GM12878 (cell line): ENCODE results near the gene PXDC1. TPM values are rescaled to one million over a fixed set of nuclear protein-coding genes. Genes with fewer than 3 reads are reported as not detected.

Source experiments
- ATAC-seq: fragments of 200-7000 bp; cut with Tn5 transposase; 3 replicates; pipeline ENCODE4 v1.9.1; 2020; ENCODE audit warnings: mild to moderate bottlenecking, moderate library complexity
- BruUV-seq: library from RNA; stranded (reverse); fragments of 400-500 nt; replicated peaks from 2 replicates; lab custom pipeline; 2021; lab: Mats Ljungman, UMichigan
- CTCF ChIA-PET: fragments of 300-600 bp; sonication (Branson Sonifier 250); formaldehyde crosslinking; extraction: SDS; loops from one replicate; lab custom pipeline; 2021; ENCODE audit warnings: inconsistent platforms; lab: Yijun Ruan, JAX
- POLR2A ChIA-PET: fragments of 350-600 bp; formaldehyde crosslinking; extraction: SDS; loops from one replicate; lab custom pipeline; 2021; ENCODE audit warnings: inconsistent platforms; lab: Charles Lee
- RAD21 ChIA-PET: fragments of 300-600 bp; sonication (Branson Sonifier 250); formaldehyde crosslinking; loops from one replicate; lab custom pipeline; 2023; ENCODE audit warnings: antibody characterized with exemption; ENCODE audit not compliant: unreplicated experiment; lab: Charles Lee
- SMC1A ChIA-PET: fragments of 300-600 bp; sonication (Branson Sonifier 250); formaldehyde crosslinking; loops from one replicate; lab custom pipeline; 2023; ENCODE audit not compliant: unreplicated experiment, uncharacterized antibody; lab: Charles Lee
- DNase-seq: peaks from one replicate; pipeline ENCODE4 v3.0.0-alpha.2; 2011; ENCODE audit warnings: low read depth, low spot score
- FAIRE-seq: peaks from 3 replicates; lab custom pipeline; 2011; peaks lifted over from hg19 to GRCh38; lab: Jason Lieb, UNC
- H2AFZ ChIP-seq: 2 replicates; pipeline ENCODE4 v1.6.0; 2011; ENCODE audit warnings: low read depth, low read length, control low read depth; ENCODE audit not compliant: control insufficient read depth
- H3K27ac ChIP-seq: 2 replicates; pipeline ENCODE4 v1.5.1; 2011; ENCODE audit warnings: control low read depth; ENCODE audit not compliant: control insufficient read depth, insufficient read depth
- H3K27me3 ChIP-seq, 2 experiments: replicated peaks in 1 of 2; 2 replicates each; pipeline versions ENCODE4 v1.6.0 to v1.6.1; 2011; ENCODE audit warnings: low read length in 1 of 2; ENCODE audit not compliant: control insufficient read depth in 2 of 2, insufficient read depth in 2 of 2
- H3K36me3 ChIP-seq, 2 experiments: 2 replicates each; pipeline ENCODE4 v1.5.1; 2011; ENCODE audit warnings: low read length in 1 of 2; ENCODE audit not compliant: control insufficient read depth in 2 of 2, insufficient read depth in 2 of 2
- H3K4me1 ChIP-seq: 2 replicates; pipeline ENCODE4 v1.6.1; 2011; ENCODE audit warnings: mild to moderate bottlenecking, low read length, moderate library complexity, mixed read lengths; ENCODE audit not compliant: control insufficient read depth, insufficient read depth
- H3K4me2 ChIP-seq: 2 replicates; pipeline ENCODE4 v1.6.0; 2011; ENCODE audit warnings: control low read depth; ENCODE audit not compliant: control insufficient read depth, insufficient read depth
- H3K4me3 ChIP-seq: fragments of 200-600 bp; sonication (generic); 2 replicates; pipeline ENCODE4 v1.5.1; 2016
- H3K79me2 ChIP-seq: 2 replicates; pipeline ENCODE4 v1.6.0; 2011; ENCODE audit warnings: low read length; ENCODE audit not compliant: control insufficient read depth, insufficient read depth
- H3K9ac ChIP-seq: 2 replicates; pipeline ENCODE4 v1.8.0; 2011; ENCODE audit warnings: low read length, control low read depth, mixed read lengths; ENCODE audit not compliant: control insufficient read depth, insufficient read depth
- H3K9me3 ChIP-seq: replicated peaks from 3 replicates; pipeline ENCODE4 v1.5.1; 2011; ENCODE audit warnings: mild to moderate bottlenecking, low read length; ENCODE audit not compliant: control insufficient read depth, insufficient read depth
- H4K20me1 ChIP-seq: 2 replicates; pipeline ENCODE4 v1.6.0; 2011; ENCODE audit not compliant: control insufficient read depth, insufficient read depth
- DPF2 ChIP-seq: fragments of 450-650 bp; IDR thresholded peaks from 2 replicates; pipeline ENCODE4 v1.6.1; 2017; ENCODE audit warnings: mild to moderate bottlenecking
- EED ChIP-seq: sonication (generic); IDR thresholded peaks from 2 replicates; pipeline ENCODE4 v1.6.1; 2016; ENCODE audit warnings: antibody characterized with exemption, low read depth
- EP300 ChIP-seq, 2 experiments: fragments of 150-350 bp in 1 of 2; IDR thresholded peaks; 2 replicates each; pipeline ENCODE4 v1.6.1; 2011 to 2012; ENCODE audit warnings: low read depth in 2 of 2, low read length in 2 of 2, borderline replicate concordance in 1 of 2, improper control_type of control experiment in 1 of 2, inconsistent platforms in 1 of 2; ENCODE audit not compliant: control insufficient read depth in 1 of 2
- EZH2 ChIP-seq: IDR thresholded peaks from 2 replicates; pipeline ENCODE4 v1.6.1; 2012; ENCODE audit warnings: low read depth, mild to moderate bottlenecking, control low read depth, inconsistent platforms, low read length, borderline replicate concordance; ENCODE audit not compliant: control insufficient read depth
- HDAC6 ChIP-seq: fragments of 200-600 bp; sonication (generic); IDR thresholded peaks from one replicate; pipeline ENCODE4 v1.8.0; 2017; ENCODE audit warnings: antibody characterized with exemption; ENCODE audit not compliant: unreplicated experiment
- IKZF2 ChIP-seq, 2 experiments: fragments of 450-650 bp; IDR thresholded peaks; 2 replicates each; pipeline ENCODE4 v1.6.1; 2017; ENCODE audit warnings: mild to moderate bottlenecking in 2 of 2, moderate library complexity in 2 of 2
- NR2C1 ChIP-seq: fragments of 450-650 bp; IDR thresholded peaks from 2 replicates; pipeline ENCODE4 v1.6.1; 2017; ENCODE audit warnings: antibody characterized with exemption, mild to moderate bottlenecking, moderate library complexity
- POLR2A ChIP-seq: IDR thresholded peaks from 2 replicates; pipeline ENCODE4 v1.6.1; 2011; ENCODE audit warnings: low read depth, mild to moderate bottlenecking, low read length
- RAD21 ChIP-seq: IDR thresholded peaks from 2 replicates; pipeline ENCODE4 v1.6.1; 2011; ENCODE audit warnings: mild to moderate bottlenecking, low read depth, low read length, moderate library complexity; ENCODE audit not compliant: insufficient read depth
- RUNX3 ChIP-seq: IDR thresholded peaks from 2 replicates; pipeline ENCODE4 v1.6.1; 2012; ENCODE audit warnings: low read length, inconsistent platforms
- SMAD1 ChIP-seq: fragments of 450-650 bp; IDR thresholded peaks from 2 replicates; pipeline ENCODE4 v1.6.1; 2018; ENCODE audit warnings: mild to moderate bottlenecking, low read depth; ENCODE audit not compliant: partially characterized antibody
- SMAD5 ChIP-seq: IDR thresholded peaks from 2 replicates; pipeline ENCODE4 v1.6.1; 2016; ENCODE audit warnings: antibody characterized with exemption, low read depth
- SREBF2 ChIP-seq: IDR thresholded peaks from 2 replicates; pipeline ENCODE4 v1.6.1; 2012; ENCODE audit warnings: mild to moderate bottlenecking, low read length
- SUPT20H ChIP-seq: IDR thresholded peaks from 2 replicates; pipeline ENCODE4 v1.6.1; 2011; ENCODE audit warnings: low read depth, mild to moderate bottlenecking, low read length, moderate library complexity, borderline replicate concordance; ENCODE audit not compliant: control insufficient read depth
- WGBS: methylation state at CpG from one replicate; pipeline ENCODE4 v1.1.6; 2016; ENCODE audit warnings: low lambda C conversion rate; ENCODE audit not compliant: insufficient replicate concordance, insufficient coverage; ENCODE audit errors: missing lambda C conversion rate; 5-methylcytosine and 5-hydroxymethylcytosine counted together
- in situ Hi-C: fragments of 300-500 bp; cut with MboI; formaldehyde crosslinking; loops from 9 replicates; pipeline ENCODE4 v1.14.3; 2018; ENCODE audit warnings: mixed read lengths
- intact Hi-C: fragments of 100-400 bp; cut with micrococcal nuclease; formaldehyde crosslinking; loops from one replicate; pipeline ENCODE4 v1.14.2; 2022; ENCODE audit not compliant: unreplicated experiment
- polyA plus RNA-seq, 11 experiments: library from polyadenylated mRNA; depleted of rRNA in 4 of 11; unstranded in 6 of 11; stranded (reverse) in 5 of 11; fragments of >200 nt; fragmentation: Nextera tagmentation in 4 of 11; fragmentation: Illumina TruSeq in 1 of 11; extraction: Ambion mirVana in 4 of 11; extraction: Trizol in 1 of 11; gene quantifications; 1 replicate in 1 of 11; 2 replicates in 10 of 11; pipeline versions ENCODE4 v1.2.1 to v1.2.3, GENCODE V29; 2011 to 2016; ENCODE audit warnings: inconsistent platforms in 2 of 11, missing spikeins in 2 of 11, low read depth in 1 of 11
- total RNA-seq, 4 experiments: library from RNA; depleted of rRNA in 3 of 4; stranded (reverse); fragments of >200 nt in 3 of 4; fragmentation: Illumina TruSeq in 1 of 4; extraction: Trizol in 1 of 4; gene quantifications; 2 replicates each; pipeline versions ENCODE4 v1.2.1 to v1.2.3, GENCODE V29; 2013 to 2021
- TF ChIP-seq, protein P1 (sequence below): fragments of 450-650 bp; IDR thresholded peaks from 2 replicates; pipeline ENCODE4 v1.6.1; 2017; ENCODE audit warnings: antibody characterized with exemption, mild to moderate bottlenecking, moderate library complexity
- TF ChIP-seq, protein P2 (sequence below): fragments of 450-650 bp; conservative IDR thresholded peaks from 2 replicates; pipeline ENCODE4 v1.6.1; 2017; ENCODE audit warnings: mild to moderate bottlenecking, moderate library complexity
- TF ChIP-seq, protein P3 (sequence below): IDR thresholded peaks from 2 replicates; pipeline ENCODE4 v1.6.1; 2011; ENCODE audit warnings: low read depth, low read length, improper control_type of control experiment, borderline replicate concordance

The PXDC1 gene
- total and polyA plus RNA-seq, 10 of the 15 experiments (the other 5 are each of a cell fraction or from before 2014, with no cell fraction given): 0.03 to 0.72 (median 0.32) TPM; not detected in 2

DNA sequence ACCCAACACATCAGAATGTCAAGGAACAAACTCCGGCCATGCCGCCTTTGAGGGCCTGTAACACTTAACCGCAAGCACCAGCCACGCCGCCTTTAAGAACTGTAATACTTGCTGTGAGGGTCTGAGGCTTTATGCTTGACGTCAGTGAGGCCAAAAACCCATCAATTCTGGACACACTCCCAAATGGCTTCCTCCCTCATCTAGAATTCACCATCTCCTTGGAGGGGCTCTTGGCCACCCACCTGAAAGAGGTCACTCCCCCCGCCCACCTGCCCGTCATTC, 10.4 kb upstream of the PXDC1 start (continued):
- TF ChIP-seq, protein P1, sequence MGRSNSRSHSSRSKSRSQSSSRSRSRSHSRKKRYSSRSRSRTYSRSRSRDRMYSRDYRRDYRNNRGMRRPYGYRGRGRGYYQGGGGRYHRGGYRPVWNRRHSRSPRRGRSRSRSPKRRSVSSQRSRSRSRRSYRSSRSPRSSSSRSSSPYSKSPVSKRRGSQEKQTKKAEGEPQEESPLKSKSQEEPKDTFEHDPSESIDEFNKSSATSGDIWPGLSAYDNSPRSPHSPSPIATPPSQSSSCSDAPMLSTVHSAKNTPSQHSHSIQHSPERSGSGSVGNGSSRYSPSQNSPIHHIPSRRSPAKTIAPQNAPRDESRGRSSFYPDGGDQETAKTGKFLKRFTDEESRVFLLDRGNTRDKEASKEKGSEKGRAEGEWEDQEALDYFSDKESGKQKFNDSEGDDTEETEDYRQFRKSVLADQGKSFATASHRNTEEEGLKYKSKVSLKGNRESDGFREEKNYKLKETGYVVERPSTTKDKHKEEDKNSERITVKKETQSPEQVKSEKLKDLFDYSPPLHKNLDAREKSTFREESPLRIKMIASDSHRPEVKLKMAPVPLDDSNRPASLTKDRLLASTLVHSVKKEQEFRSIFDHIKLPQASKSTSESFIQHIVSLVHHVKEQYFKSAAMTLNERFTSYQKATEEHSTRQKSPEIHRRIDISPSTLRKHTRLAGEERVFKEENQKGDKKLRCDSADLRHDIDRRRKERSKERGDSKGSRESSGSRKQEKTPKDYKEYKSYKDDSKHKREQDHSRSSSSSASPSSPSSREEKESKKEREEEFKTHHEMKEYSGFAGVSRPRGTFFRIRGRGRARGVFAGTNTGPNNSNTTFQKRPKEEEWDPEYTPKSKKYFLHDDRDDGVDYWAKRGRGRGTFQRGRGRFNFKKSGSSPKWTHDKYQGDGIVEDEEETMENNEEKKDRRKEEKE: no peak
- TF ChIP-seq EP300 (IDR thresholded peaks at IDR 0.05; ENCODE audit: borderline replicate concordance in 1 of 2, control insufficient read depth in 1 of 2, low read depth in 2 of 2, low read length in 2 of 2) (no peak), DPF2 (no peak), RAD21 (no peak), EED (no peak), SMAD5 (no peak), SUPT20H (no peak), POLR2A (no peak), HDAC6 (no peak), RUNX3 (no peak), IKZF2 (IDR thresholded peaks at IDR 0.05) (no peak)

DNA sequence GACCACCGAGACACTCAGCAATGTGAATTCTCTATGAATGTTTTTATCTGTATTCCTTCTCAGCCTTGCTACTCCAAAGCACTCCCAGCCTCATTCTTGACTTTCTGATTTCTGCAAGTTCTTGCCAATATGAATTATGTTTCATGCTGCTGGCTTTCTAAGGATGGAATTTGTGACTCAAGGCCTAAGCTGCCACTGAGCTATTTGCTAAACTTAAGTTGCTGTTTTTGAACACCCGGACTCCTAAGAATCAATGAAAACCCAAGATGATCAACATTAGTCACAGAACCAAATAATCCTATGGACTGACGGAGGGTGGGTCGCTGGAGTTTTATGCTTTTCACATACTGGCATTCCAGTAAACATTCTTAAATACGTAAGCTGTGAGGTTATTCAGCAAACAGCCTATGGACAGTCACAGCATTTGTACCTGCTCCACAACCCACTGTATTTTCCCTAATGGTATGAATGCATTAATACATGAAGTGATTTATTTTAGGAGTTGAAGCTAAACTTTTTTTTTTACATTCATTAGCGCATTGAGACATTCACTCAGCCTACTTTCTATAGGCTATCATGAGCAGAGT, 8.2 kb upstream of the PXDC1 start:
- ChIA-PET CTCF (interaction anchor here (1.0 to 1.8 kb wide), 3 partner anchors 10 to 219 kb away, joined by 3 to 5 read pairs (median 3); no protein-coding TSS in a partner anchor), SMC1A (no interaction called here), RAD21 (no interaction called here), POLR2A (no interaction called here)
- Histone ChIP-seq H4K20me1 (no peaks in the 10 kb centered on the region), H3K4me3 (no peak overlapping the region), H3K27me3 (no peaks in the 10 kb centered on the region; a peak in 1 of 4 replicates), H3K9me3 (no peaks in the 10 kb centered on the region), H3K27ac (no peak overlapping the region), H3K36me3 (no peaks in the 10 kb centered on the region), H2AFZ (no peak overlapping the region), H3K4me2 (no peak overlapping the region), H3K4me1 (no peaks in the 10 kb centered on the region; the same call in 1 of the 2 replicates), H3K9ac (no peak overlapping the region), H3K79me2 (no peaks in the 10 kb centered on the region)
- intact Hi-C loops (no loop called here), in situ Hi-C loops (no loop called here)
- ATAC-seq: no peak
- FAIRE-seq: no peak
- BruUV-seq: no TSS peak
- no peak for DNase-seq
- WGBS: 67% methylated on average over 6 of the region's 6 CpGs
- TF ChIP-seq, protein P2, sequence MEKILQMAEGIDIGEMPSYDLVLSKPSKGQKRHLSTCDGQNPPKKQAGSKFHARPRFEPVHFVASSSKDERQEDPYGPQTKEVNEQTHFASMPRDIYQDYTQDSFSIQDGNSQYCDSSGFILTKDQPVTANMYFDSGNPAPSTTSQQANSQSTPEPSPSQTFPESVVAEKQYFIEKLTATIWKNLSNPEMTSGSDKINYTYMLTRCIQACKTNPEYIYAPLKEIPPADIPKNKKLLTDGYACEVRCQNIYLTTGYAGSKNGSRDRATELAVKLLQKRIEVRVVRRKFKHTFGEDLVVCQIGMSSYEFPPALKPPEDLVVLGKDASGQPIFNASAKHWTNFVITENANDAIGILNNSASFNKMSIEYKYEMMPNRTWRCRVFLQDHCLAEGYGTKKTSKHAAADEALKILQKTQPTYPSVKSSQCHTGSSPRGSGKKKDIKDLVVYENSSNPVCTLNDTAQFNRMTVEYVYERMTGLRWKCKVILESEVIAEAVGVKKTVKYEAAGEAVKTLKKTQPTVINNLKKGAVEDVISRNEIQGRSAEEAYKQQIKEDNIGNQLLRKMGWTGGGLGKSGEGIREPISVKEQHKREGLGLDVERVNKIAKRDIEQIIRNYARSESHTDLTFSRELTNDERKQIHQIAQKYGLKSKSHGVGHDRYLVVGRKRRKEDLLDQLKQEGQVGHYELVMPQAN: no peak
- TF ChIP-seq NR2C1 (no peak), SREBF2 (no peak), RAD21 (no peak), SMAD1 (no peak), EZH2 (no peak)
- TF ChIP-seq, protein P3, sequence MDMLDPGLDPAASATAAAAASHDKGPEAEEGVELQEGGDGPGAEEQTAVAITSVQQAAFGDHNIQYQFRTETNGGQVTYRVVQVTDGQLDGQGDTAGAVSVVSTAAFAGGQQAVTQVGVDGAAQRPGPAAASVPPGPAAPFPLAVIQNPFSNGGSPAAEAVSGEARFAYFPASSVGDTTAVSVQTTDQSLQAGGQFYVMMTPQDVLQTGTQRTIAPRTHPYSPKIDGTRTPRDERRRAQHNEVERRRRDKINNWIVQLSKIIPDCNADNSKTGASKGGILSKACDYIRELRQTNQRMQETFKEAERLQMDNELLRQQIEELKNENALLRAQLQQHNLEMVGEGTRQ: no peak
